Fibroblast of skin of right biceps (primary cell): Measurements from ENCODE around the gene KIRREL3.
A peak's percentile ranks its signal among the peaks of the same experiment; 100 is the strongest.

Experiments used
- DNase-seq: peaks from one replicate; pipeline ENCODE4 v3.0.0-alpha.2; 2013

The KIRREL3 gene

DNA sequence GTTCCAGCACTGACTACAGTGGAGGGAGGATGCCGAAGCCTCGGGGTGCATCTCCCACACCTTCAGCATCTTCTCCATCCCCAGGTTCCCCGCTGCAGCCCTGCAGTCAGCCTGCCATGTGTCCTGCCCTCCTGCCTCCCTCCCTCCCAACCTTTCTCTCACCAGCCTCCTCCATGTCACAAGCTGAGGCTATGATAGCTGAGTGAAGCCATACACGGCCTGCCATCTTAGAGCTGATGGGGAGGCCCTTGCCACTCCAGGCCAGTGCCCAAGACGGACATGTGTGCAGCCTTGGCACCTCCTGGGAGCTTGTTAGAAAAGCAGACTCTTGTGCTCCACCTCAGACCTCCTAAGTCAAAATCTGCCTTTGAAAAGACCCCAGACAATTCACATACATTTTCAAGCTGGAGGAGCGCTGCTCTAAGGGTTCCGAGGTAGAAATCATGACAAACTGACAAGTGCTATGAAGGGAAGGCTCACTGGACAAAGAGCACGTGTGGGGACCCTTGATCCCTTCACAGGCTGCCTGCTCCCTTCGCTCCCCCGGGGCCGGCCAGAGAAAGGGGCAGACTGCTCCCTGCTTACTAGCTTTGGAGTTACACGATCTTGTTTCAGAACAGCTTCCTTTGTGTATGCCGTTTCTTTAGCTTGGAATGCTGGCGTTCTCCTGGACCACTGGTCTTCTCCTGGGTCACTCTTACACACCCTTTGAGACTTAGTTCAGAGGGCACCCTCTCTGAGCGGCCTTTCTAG is 521.2 kb downstream of the KIRREL3 start:
- DNase-seq, result no peak

GRCh38 chr11:126478466-126478865 is 522.1 kb downstream of the KIRREL3 start:
- DNase-seq, result no peak

DNA sequence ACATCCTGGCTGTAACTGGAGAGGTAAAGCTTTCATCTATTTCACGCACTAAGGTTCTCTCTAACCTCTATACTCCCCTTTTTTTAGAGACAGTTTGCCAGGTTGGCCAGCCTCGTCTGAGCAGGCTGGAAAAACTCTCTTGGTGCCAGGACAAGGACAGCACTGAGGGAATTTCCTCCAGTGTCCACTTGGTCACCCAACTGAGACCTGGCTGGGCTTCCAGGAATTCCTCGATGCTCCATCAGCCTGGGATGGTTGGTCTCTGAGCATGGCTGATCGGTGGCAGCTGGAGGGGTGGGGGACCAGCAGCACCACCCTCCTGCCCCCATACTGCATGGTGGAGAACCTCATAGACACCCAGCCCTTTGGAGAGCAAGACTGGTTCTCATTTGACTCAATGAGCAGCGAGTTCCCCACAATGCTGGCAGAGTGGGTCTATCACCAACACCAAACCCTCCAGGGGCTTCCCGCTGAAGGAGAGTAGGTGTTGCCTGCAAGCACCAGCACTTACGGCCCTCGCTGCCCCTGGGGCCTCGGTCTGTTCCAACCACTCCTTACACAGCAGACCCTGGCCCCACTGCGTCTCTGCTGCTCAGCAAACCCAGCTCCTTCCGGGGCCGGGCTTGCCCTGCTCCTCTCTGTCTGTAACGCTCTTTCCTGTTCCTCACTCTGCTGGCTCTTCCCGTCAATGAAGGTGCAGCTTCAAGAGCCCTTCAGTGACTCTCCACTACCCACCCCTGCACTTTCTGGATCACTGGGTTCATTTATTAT is 522.9 kb downstream of the KIRREL3 start:
- no peak for DNase-seq

- DNase-seq, result no peak
Observed at GRCh38 chr11:126476977-126477376, 523.6 kb downstream of the KIRREL3 start.

DNA sequence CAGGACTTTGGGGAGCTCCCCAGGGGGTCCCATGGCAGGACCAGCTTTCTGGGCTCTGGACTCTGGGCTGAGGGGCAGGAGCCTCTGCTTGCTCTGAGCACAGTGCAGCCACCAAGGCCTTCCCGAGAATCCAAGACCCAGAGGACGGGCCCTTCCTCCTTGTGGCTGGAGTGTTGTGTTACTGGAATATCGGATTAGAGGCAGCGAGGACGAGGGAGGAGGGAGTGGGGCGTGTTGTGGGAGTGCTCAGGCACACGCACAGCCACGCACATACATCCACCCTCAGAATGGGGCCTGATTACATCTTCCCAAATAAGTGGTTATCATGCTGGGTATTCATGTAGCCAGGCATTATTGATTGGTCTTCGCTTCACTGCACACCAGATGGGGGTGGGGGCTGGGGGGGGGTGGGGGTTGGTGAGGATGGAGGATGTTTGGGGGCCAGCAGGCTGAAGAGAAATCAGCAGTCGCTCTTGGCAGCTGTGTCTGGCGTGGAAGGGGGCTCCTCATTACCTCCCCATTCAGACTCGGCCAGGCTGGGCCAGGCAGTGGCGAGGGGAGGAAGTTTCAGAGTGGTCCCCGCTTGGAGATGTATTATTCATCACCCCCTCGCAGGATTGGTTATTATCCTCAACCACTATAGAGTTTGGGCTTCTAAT is 524.2 kb downstream of the KIRREL3 start:
- no peak for DNase-seq

DNA sequence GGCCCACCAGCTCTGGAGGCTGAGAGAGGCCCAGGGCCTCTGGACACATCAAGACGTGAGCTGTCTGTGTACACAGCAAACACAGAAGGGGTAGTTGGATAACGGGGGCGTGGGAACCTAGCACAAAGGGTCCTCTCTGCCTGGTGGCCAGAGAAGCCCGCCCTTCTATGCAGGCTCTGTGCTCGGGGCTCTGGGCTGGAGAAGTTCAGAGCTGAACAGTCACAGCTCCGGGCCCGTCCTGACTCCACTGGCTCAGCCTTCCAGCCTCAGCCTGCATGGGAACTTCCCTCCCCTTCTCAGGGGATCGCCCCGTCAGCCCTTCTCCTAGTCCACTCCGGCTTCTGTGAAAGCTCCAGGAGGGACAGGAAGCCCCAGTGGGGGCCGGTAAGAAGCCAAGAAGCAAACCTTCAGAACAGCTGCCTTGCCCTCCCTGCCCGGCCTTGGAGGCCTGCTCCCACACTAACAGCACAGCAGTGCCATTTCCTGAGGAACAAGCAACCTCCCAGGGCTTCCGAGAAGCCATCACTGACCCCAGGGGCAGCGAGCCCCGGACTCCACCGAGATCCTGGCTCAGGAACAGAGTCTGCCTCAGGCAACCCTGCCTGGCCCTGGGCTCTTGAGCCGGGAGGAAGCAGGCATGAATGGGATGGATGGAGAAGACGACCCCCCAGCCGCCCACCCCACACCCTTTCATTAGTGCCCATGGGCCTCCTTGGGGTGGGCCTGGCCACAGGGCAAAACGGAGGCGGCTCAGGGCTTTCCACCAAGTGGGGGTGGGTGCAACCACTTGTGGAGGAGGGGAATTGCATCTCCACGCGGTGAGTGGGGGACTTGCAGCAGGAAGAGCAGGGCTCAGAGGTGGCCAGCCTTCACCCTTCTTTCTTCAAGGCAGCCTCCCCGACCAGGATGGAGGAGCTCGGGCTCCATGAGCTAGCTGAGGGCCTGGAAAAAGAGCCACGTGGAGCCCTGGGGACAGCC is 525.3 kb downstream of the KIRREL3 start:
- no peak for DNase-seq

DNA sequence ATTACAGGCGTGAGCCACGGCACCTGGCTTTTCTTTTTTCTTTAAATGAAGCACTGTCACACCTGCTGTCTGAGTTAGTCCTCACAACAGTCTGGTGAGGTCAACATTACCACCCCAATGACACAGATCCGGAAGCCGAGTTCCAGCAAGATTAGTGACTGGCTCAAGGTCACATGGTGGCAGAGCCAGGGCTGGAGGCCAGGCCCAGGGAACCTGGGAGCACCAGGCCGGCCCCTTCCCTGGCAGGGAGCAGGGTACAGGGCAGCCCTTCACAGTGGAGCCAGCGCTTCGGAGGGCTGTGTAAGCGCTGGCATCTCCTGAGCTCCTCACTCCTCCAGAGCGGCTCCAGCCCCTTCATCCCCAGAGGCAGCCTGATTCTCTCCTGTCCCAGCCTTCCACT is 526.4 kb downstream of the KIRREL3 start:
- no peak for DNase-seq

DNA sequence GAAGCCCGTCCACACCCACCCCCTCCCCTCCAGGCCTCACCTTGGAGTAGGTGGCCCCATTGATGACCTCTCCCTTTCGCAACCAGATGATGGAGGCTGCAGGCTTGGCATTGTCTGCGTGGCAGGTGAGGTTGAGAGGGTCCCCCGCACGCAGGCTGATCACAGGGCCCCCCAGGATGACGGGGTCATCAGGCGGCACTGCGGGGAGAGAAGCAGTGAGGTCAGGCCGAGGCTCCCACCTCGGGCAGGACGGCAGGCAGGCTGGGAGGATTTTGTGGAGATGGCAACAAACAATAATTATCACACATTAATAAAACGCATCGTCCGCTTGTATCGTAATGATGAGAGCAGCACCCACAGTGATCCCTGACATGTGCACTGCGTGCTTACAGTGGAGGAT is 527.3 kb downstream of the KIRREL3 start:
- no peak for DNase-seq

DNA sequence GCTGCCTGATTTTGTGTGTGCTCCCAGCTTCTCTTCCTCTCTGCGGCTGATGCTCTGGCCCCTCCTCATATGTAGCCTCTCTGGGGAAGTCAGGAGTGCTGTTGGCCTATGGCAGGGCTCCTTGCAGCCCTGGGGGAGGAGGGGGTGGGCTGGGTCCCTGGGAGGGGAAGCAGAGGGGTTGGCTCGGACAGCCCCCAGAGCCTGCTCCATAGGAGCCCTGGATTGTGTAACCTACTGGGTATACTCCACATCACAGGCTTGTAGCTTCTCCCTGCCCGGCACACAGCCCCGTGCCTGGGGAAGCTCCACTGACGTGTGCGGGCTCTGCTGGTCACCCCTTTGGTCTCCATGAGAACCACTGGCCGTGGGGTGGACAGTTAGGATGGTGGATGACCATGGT is 531.3 kb downstream of the KIRREL3 start:
- DNase-seq, result no peak

DNA sequence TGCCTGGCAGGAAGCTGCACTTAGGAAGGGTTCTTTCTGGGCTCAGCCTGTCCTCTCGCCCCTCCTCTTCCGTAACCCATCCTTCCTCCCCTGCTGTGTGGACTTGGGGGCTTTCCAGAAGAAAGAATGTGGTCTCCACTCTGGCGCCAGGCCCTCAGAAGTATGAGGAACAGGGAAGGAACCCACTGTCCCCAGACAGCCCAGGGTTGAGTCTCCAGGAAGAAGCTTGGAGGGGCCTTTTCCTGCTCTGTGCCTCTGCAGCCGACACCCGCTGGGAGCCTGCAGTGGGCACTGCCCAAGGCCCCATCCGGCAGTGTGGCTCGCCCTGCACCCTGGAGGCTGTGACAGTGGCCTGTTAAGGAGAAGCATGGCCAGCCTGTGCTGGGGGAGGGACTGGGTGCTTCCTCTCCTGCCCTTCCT is 532.5 kb downstream of the KIRREL3 start:
- peak; percentile 77 for DNase-seq

DNA sequence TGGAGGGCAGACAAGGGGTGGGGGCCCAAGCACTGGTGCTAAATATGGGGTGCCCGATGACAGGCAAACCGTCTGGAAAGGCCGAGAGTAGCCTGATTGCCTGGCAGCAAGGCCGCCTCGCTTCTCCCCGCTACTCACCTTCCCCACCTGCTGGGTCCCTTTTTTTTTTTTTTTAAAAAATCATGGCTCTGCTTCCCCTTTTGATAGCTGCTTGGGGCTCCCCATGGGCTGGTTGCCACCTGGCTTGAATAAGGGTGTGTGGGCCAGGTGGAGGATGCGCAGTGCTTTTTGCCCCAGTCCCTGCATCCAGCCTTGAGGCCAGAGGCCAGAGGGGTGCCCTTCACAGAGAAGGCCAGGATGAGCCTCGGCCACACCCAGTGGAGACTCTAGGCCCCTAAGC is 533.1 kb downstream of the KIRREL3 start:
- DNase-seq, result no peak

DNA sequence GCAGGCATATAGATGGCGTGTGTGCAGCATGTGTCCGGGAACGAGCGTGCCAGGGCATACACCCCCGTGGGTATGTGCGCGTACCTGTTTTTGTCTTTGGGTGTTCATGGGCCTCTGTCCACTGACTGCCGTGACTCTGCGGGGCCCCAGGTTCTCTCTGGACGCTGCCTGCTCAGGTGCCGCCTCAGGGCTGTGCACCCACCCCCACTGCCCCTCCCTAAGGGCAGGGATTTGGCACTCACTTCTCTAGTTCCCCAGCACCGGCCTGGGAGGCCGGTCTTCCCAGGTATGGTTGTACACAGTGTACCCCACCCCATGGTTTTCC is 533.6 kb downstream of the KIRREL3 start:
- DNase-seq, result no peak

- DNase-seq, result no peak
Observed at GRCh38 chr11:126466236-126467045, 534.1 kb downstream of the KIRREL3 start.

DNA sequence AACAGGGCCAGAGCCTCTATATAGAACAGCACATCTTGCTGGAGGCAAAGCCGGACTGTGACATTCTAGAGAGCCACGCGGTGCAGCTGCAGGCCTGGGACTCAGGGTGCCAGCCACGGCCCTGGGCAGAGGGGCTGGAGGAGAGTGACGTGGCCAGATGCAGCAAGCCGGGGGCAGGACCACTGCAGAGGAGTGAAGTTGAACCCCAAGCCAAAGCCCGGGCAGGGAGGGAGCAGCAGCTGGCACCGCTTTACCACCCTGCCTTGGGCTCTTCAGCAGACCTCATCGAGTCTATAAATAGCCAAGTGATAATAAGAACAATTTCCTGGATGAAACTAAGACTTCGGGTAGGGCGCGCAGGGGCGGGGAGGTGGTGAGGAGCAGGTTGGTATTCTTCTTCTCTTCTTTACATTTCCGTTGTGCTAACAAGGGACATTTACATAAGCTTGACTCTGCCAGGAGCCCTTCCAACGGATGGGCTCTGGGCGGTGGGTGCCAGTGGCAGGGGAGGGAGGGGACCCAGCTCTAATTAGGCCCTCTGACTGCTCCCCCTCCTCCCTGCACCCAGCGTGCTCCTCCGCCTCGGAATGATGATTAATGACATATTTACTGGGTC is 534.9 kb downstream of the KIRREL3 start:
- no peak for DNase-seq

DNA sequence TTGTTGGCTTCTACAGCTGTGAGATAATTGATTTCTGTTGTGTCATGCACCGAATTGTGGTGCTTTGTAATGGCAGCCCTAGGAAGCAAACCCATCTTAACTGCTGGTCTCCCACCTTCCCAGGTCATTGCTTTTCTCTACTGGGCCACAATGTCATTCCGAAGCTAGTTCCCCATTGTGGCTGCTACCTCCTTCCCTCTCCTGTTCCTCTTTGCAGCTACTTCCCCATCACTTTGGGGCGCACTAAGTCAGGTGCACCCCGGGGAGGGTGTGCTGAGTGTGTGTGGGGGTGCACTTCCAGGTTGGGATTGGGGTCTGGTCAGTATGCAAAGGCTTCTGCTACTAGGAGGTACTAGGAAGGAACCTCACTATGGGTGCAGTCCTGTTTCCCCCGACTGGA is 535.8 kb downstream of the KIRREL3 start:
- DNase-seq, result no peak

DNA sequence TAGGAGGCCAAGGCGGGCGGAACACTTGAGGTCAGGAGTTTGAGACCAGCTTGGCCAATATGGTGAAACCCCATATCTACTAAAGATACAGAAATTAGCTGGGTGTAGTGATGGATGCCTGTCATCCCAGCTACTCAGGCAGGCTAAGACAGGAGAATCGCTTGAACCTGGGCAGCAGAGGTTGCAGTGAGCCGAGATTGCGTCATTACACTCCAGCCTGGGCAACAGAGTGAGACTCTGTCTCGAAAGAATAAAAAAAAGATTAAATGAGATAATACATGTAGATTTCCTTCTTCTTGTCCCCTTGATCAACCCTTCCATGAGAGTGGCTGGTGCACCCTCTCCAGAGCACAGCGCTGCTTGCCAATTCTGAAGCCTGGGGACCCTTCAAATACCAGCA is 538.1 kb downstream of the KIRREL3 start:
- no peak for DNase-seq

DNA sequence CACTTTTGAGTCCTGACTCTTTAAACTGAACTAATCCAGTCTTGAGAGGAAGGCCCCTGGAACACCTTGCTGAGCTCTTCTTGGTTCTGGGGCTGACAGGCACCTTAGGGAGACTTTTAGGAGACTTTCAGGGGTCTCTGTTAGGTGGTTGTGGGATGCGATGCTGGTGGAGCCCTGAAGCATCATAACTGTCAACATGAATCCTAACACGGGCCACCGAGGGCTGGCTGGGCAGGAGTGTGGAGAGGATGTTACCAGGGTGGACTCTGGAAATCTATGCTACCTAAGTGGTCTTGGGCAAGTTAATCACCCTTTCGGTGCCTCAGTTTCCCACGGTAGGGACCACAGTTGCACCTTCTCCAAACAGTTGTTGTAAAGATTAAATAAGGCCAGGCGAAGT is 538.6 kb downstream of the KIRREL3 start:
- no peak for DNase-seq

GRCh38 chr11:126461096-126461440 is 539.5 kb downstream of the KIRREL3 start:
- no peak for DNase-seq

DNA sequence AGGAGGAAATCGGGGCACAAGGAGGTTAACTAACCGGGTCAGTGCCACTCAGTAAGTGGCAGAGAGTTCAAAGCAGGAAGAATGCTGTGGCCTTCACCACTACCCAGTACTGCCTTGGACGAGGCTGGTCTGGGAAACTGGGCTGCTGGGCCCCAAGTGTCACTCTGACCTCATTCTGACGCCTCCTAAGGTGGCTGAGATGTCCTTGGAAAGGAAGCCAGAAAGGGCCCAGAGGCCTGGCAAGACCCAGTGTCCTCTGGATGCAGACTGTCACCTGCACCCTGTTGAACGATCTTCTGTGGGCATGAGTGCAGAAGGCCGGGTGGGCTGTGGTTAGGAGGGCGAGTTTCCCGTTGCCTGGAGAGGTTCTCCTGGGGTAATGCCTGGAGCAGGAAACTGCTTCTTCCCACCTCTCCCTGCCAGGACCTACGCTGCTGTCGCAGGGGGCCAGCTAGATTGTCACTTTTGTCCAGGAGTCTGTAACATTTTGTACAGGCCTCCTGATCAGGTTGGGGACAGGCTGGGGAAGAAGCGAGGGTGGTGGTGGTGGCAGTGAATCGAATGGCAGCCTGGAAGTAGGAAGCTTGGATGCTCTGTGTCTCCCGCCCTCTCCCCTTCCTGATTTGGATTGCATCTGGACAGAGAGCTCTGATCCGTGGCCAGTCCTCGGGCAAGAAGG is 540.0 kb downstream of the KIRREL3 start:
- no peak for DNase-seq

DNA sequence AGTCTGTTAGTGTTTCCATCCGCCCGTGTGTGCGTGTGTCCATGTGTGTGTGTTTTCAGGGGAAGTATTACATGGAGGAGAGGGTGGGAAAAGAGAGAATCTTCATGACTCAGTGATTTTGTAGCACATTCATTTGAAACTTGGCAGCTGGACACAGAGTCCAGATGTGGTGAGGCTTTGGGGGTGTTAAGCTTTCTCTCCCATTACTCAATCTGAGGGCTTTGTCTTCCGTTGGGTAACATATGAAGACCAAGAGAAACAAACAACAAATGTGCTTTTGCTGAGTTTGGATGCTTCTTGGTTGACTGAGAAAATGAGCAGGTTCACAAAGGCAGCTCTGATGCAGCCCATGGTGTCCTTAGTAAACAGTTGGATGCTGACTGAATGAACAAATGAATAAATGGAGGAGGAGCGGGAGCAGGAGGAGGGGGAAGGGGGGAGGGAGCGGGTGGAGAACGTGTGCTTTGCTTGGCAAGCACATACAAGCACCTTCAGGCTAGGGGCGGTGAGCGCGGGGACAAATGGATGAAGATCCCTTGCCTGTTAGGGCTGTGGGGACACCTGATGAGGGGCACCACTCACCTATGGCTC is 540.8 kb downstream of the KIRREL3 start:
- peak; percentile 60 for DNase-seq

GRCh38 chr11:126457817-126458216 is 542.8 kb downstream of the KIRREL3 start:
- DNase-seq, result no peak
